ENCODE data around the gene FOLH1.
"Not testable (repeated sequence)": the region's sequence is repeated elsewhere in the genome, so short reads cannot be mapped to it uniquely, and the experiment has no call there.

FOLH1 gene

GRCh38 chr11:49202287-49202976 is 6.0 kb downstream of the FOLH1 start:
- no peak overlapping the region for H3K9ac ChIP-seq (ENCODE audit: low read depth, low read length)
- no peaks in the 10 kb centered on the region for H3K4me1 ChIP-seq (ENCODE audit: insufficient read depth, low read length)
- no peaks in the 10 kb centered on the region for H3K9me3 ChIP-seq (ENCODE audit: control insufficient read depth, insufficient read depth, low read length)
- no peaks in the 10 kb centered on the region for H3K36me3 ChIP-seq (ENCODE audit: insufficient read depth, low read length)

- not testable (repeated sequence) for H3K36me3 ChIP-seq (ENCODE audit: insufficient read depth, low read length); H3K9ac ChIP-seq (ENCODE audit: low read depth, low read length); H3K4me1 ChIP-seq (ENCODE audit: insufficient read depth, low read length); H3K9me3 ChIP-seq (ENCODE audit: control insufficient read depth, insufficient read depth, low read length)
These were observed 11.6 kb downstream of the FOLH1 start for GRCh38 chr11:49196775-49197174.

- H3K9ac ChIP-seq (ENCODE audit: low read depth, low read length); H3K4me1 ChIP-seq (ENCODE audit: insufficient read depth, low read length); H3K36me3 ChIP-seq (ENCODE audit: insufficient read depth, low read length); H3K9me3 ChIP-seq (ENCODE audit: control insufficient read depth, insufficient read depth, low read length): not testable (repeated sequence)
These were observed 12.4 kb downstream of the FOLH1 start for GRCh38 chr11:49196002-49196401.

- not testable (repeated sequence) for H3K4me1 ChIP-seq (ENCODE audit: insufficient read depth, low read length); H3K9ac ChIP-seq (ENCODE audit: low read depth, low read length); H3K36me3 ChIP-seq (ENCODE audit: insufficient read depth, low read length); H3K9me3 ChIP-seq (ENCODE audit: control insufficient read depth, insufficient read depth, low read length)
These were observed 18.1 kb downstream of the FOLH1 start for GRCh38 chr11:49190287-49190686.

GRCh38 chr11:49186225-49186624 is 22.2 kb downstream of the FOLH1 start:
- H3K36me3 ChIP-seq (ENCODE audit: insufficient read depth, low read length); H3K9ac ChIP-seq (ENCODE audit: low read depth, low read length); H3K9me3 ChIP-seq (ENCODE audit: control insufficient read depth, insufficient read depth, low read length); H3K4me1 ChIP-seq (ENCODE audit: insufficient read depth, low read length): not testable (repeated sequence)

- H3K9me3 ChIP-seq (ENCODE audit: control insufficient read depth, insufficient read depth, low read length); H3K4me1 ChIP-seq (ENCODE audit: insufficient read depth, low read length); H3K36me3 ChIP-seq (ENCODE audit: insufficient read depth, low read length); H3K9ac ChIP-seq (ENCODE audit: low read depth, low read length): not testable (repeated sequence)
These were observed 22.8 kb downstream of the FOLH1 start for GRCh38 chr11:49185597-49185996.

- H3K9ac ChIP-seq (ENCODE audit: low read depth, low read length); H3K36me3 ChIP-seq (ENCODE audit: insufficient read depth, low read length); H3K9me3 ChIP-seq (ENCODE audit: control insufficient read depth, insufficient read depth, low read length); H3K4me1 ChIP-seq (ENCODE audit: insufficient read depth, low read length): not testable (repeated sequence)
These were observed 23.6 kb downstream of the FOLH1 start for GRCh38 chr11:49184756-49185155.

- H3K36me3 ChIP-seq (ENCODE audit: insufficient read depth, low read length); H3K4me1 ChIP-seq (ENCODE audit: insufficient read depth, low read length); H3K9ac ChIP-seq (ENCODE audit: low read depth, low read length); H3K9me3 ChIP-seq (ENCODE audit: control insufficient read depth, insufficient read depth, low read length): not testable (repeated sequence)
These were observed 30.5 kb downstream of the FOLH1 start for GRCh38 chr11:49177936-49178335.

- H3K9ac ChIP-seq (ENCODE audit: low read depth, low read length); H3K9me3 ChIP-seq (ENCODE audit: control insufficient read depth, insufficient read depth, low read length); H3K36me3 ChIP-seq (ENCODE audit: insufficient read depth, low read length); H3K4me1 ChIP-seq (ENCODE audit: insufficient read depth, low read length): not testable (repeated sequence)
These were observed 33.0 kb downstream of the FOLH1 start for GRCh38 chr11:49175378-49175777.

- H3K9me3 ChIP-seq (ENCODE audit: control insufficient read depth, insufficient read depth, low read length); H3K9ac ChIP-seq (ENCODE audit: low read depth, low read length); H3K36me3 ChIP-seq (ENCODE audit: insufficient read depth, low read length); H3K4me1 ChIP-seq (ENCODE audit: insufficient read depth, low read length): not testable (repeated sequence)
These were observed 33.6 kb downstream of the FOLH1 start for GRCh38 chr11:49174691-49175366.

- not testable (repeated sequence) for H3K9me3 ChIP-seq (ENCODE audit: control insufficient read depth, insufficient read depth, low read length); H3K9ac ChIP-seq (ENCODE audit: low read depth, low read length); H3K4me1 ChIP-seq (ENCODE audit: insufficient read depth, low read length); H3K36me3 ChIP-seq (ENCODE audit: insufficient read depth, low read length)
These were observed 36.8 kb downstream of the FOLH1 start for GRCh38 chr11:49171613-49172012.

GRCh38 chr11:49169579-49169978 is 38.8 kb downstream of the FOLH1 start:
- H3K9ac ChIP-seq (ENCODE audit: low read depth, low read length); H3K9me3 ChIP-seq (ENCODE audit: control insufficient read depth, insufficient read depth, low read length); H3K36me3 ChIP-seq (ENCODE audit: insufficient read depth, low read length); H3K4me1 ChIP-seq (ENCODE audit: insufficient read depth, low read length): not testable (repeated sequence)

- H3K36me3 ChIP-seq (ENCODE audit: insufficient read depth, low read length); H3K9me3 ChIP-seq (ENCODE audit: control insufficient read depth, insufficient read depth, low read length); H3K9ac ChIP-seq (ENCODE audit: low read depth, low read length); H3K4me1 ChIP-seq (ENCODE audit: insufficient read depth, low read length): not testable (repeated sequence)
These were observed 39.4 kb downstream of the FOLH1 start for GRCh38 chr11:49168992-49169391.

GRCh38 chr11:49151211-49151610 is 57.2 kb downstream of the FOLH1 start:
- Histone ChIP-seq H3K9me3 (ENCODE audit: control insufficient read depth, insufficient read depth, low read length) (no peaks in the 10 kb centered on the region), H3K4me1 (ENCODE audit: insufficient read depth, low read length) (no peaks in the 10 kb centered on the region), H3K9ac (ENCODE audit: low read depth, low read length) (no peak overlapping the region), H3K36me3 (ENCODE audit: insufficient read depth, low read length) (no peaks in the 10 kb centered on the region)

GRCh38 chr11:49102356-49102755 is 106.0 kb downstream of the FOLH1 start:
- not testable (repeated sequence) for H3K9me3 ChIP-seq (ENCODE audit: control insufficient read depth, insufficient read depth, low read length); H3K36me3 ChIP-seq (ENCODE audit: insufficient read depth, low read length); H3K4me1 ChIP-seq (ENCODE audit: insufficient read depth, low read length); H3K9ac ChIP-seq (ENCODE audit: low read depth, low read length)

Data from ES-I3 (cell line).